Body of pancreas (tissue), 4 donors: Measurements from ENCODE around the gene CD300LF. TPM values are rescaled to one million over a fixed set of nuclear protein-coding genes. Genes with fewer than 3 reads are reported as not detected.

ENCODE experiments used
- ATAC-seq: fragments of 150-250 bp; one replicate; pipeline ENCODE4 v1.9.1; 2016
- DNase-seq, 4 donors: peaks; one replicate each; pipeline ENCODE4 v3.0.0-alpha.2; 2019
- H3K27ac ChIP-seq, 4 donors: fragments of 200-600 bp; sonication (generic); 1 replicate in 3 of 4; 2 replicates in 1 of 4; pipeline versions ENCODE4 v1.5.1 to v1.6.1; 2016 to 2019; ENCODE audit warnings: mild to moderate bottlenecking in 1 of 4, mixed read lengths in 1 of 4, moderate library complexity in 1 of 4
- H3K27me3 ChIP-seq, 2 donors: fragments of 200-600 bp; sonication (generic); one replicate each; pipeline ENCODE4 v1.6.0; 2016; ENCODE audit warnings: mild to moderate bottlenecking in 1 of 2
- H3K36me3 ChIP-seq, 2 donors: fragments of 200-600 bp; sonication (generic); replicated peaks in 1 of 2; 2 replicates each; pipeline ENCODE4 v1.5.1; 2016; ENCODE audit warnings: low read depth in 2 of 2; ENCODE audit not compliant: insufficient read depth in 1 of 2
- H3K4me1 ChIP-seq: fragments of 200-600 bp; sonication (generic); one replicate; pipeline ENCODE4 v1.6.0; 2016
- H3K4me3 ChIP-seq, 2 donors: fragments of 200-600 bp; sonication (generic); 1 replicate in 1 of 2; 2 replicates in 1 of 2; pipeline ENCODE4 v1.5.1; 2016 to 2019
- H3K9me3 ChIP-seq, 3 donors: fragments of 200-600 bp; sonication (generic); 1 replicate in 2 of 3; 2 replicates in 1 of 3; pipeline ENCODE4 v1.5.1; 2016
- CTCF ChIP-seq, 7 experiments: fragments of 450-650 bp in 4 of 7; fragments of 200-600 bp in 3 of 7; sonication (generic) in 3 of 7; IDR thresholded peaks; one replicate each; pipeline ENCODE4 v1.5.1; 2016 to 2019; ENCODE audit warnings: antibody characterized with exemption in 7 of 7
- POLR2A ChIP-seq, 3 donors: fragments of 450-650 bp; IDR thresholded peaks; one replicate each; pipeline ENCODE4 v1.6.1; 2016; ENCODE audit warnings: antibody characterized with exemption in 3 of 3, mild to moderate bottlenecking in 2 of 3
- WGBS, 2 donors: methylation state at CpG; one replicate each; pipeline ENCODE4 v1.1.5; 2017; 5-methylcytosine and 5-hydroxymethylcytosine counted together
- intact Hi-C: fragments of 100-400 bp; cut with DNase I; formaldehyde crosslinking; loops from one replicate; pipeline ENCODE4 v1.15.1; 2023
- total RNA-seq, 2 donors: library from RNA; depleted of rRNA; stranded (reverse); fragments of >200 nt; gene quantifications; one replicate each; pipeline ENCODE4 v1.1.0, GENCODE V29; 2016

CD300LF gene
- total RNA-seq, 2 donors from 2014 or later = not detected

GRCh38 chr17:74682028-74682427 is 30.7 kb downstream of the CD300LF start:
- no peak for ATAC-seq
- TF ChIP-seq POLR2A (IDR thresholded peaks at IDR 0.05) (no peak), CTCF (IDR thresholded peaks at IDR 0.05) (no peak)
- 51 to 64% methylated on average over 6 of the region's 6 CpGs for WGBS, 2 donors

GRCh38 chr17:74680941-74681340 is 31.8 kb downstream of the CD300LF start:
- intact Hi-C loops = no loop called here
- Histone ChIP-seq H3K27me3 (no peaks in the 10 kb centered on the region), H3K4me1 (no peaks in the 10 kb centered on the region), H3K4me3 (no peak overlapping the region), H3K9me3 (no peaks in the 10 kb centered on the region), H3K27ac (no peak overlapping the region), H3K36me3 (no peaks in the 10 kb centered on the region)
- DNase-seq (no peak), ATAC-seq (no peak)
- 21 to 45% methylated on average over 3 to 5 of the region's 5 CpGs for WGBS, 2 donors
- no peak for TF ChIP-seq CTCF (IDR thresholded peaks at IDR 0.05)
- TF ChIP-seq POLR2A (IDR thresholded peaks at IDR 0.05) = no peak

More at GRCh38 chr17:74682028-74682427, 30.7 kb downstream of the CD300LF start:
- DNase-seq = no peak
- no peaks in the 10 kb centered on the region for H3K27me3 ChIP-seq
- H3K4me3 ChIP-seq = no peak overlapping the region
- intact Hi-C loops = no loop called here
- no peaks in the 10 kb centered on the region for H3K9me3 ChIP-seq
- no peak overlapping the region for H3K27ac ChIP-seq
- H3K4me1 ChIP-seq = no peaks in the 10 kb centered on the region
- H3K36me3 ChIP-seq = no peaks in the 10 kb centered on the region

- Histone ChIP-seq H3K9me3 (no peaks in the 10 kb centered on the region), H3K27ac (no peak overlapping the region), H3K4me3 (no peak overlapping the region), H3K4me1 (no peaks in the 10 kb centered on the region), H3K36me3 (no peaks in the 10 kb centered on the region), H3K27me3 (no peaks in the 10 kb centered on the region)
- WGBS, 2 donors = 53 to 61% methylated on average over 2 of the region's 2 CpGs
- ATAC-seq (no peak), DNase-seq (no peak)
- no peak for TF ChIP-seq CTCF (IDR thresholded peaks at IDR 0.05)
- TF ChIP-seq POLR2A (IDR thresholded peaks at IDR 0.05) = no peak
- intact Hi-C loops = no loop called here
Observed at GRCh38 chr17:74680213-74680612, 32.5 kb downstream of the CD300LF start.

GRCh38 chr17:74679374-74679773 is 33.3 kb downstream of the CD300LF start:
- H3K4me3 ChIP-seq = no peak overlapping the region
- H3K9me3 ChIP-seq = no peaks in the 10 kb centered on the region
- DNase-seq (no peak), ATAC-seq (no peak)
- H3K4me1 ChIP-seq = no peaks in the 10 kb centered on the region
- intact Hi-C loops = no loop called here
- H3K36me3 ChIP-seq = no peaks in the 10 kb centered on the region
- no peak for TF ChIP-seq POLR2A (IDR thresholded peaks at IDR 0.05)
- TF ChIP-seq CTCF (IDR thresholded peaks at IDR 0.05) = no peak
- H3K27me3 ChIP-seq = no peaks in the 10 kb centered on the region
- WGBS, 2 donors = 86 to 90% methylated on average over 2 of the region's 2 CpGs
- H3K27ac ChIP-seq = no peak overlapping the region

- H3K9me3 ChIP-seq = no peaks in the 10 kb centered on the region
- DNase-seq = no peak
- no peaks in the 10 kb centered on the region for H3K4me1 ChIP-seq
- WGBS, 2 donors = 4 to 15% methylated on average over 2 of the region's 2 CpGs
- ATAC-seq = no peak
- H3K4me3 ChIP-seq = no peak overlapping the region
- peaks cover 0 to 1% of the 10 kb centered on the region in 2 donors for H3K27me3 ChIP-seq
- TF ChIP-seq CTCF (IDR thresholded peaks at IDR 0.05) = no peak
- H3K27ac ChIP-seq = no peak overlapping the region
- intact Hi-C loops = no loop called here
- no peaks in the 10 kb centered on the region for H3K36me3 ChIP-seq
Observed at GRCh38 chr17:74678541-74678940, 34.2 kb downstream of the CD300LF start.
